Esophagus squamous epithelium (tissue), 4 donors: ENCODE measurements around the gene C3orf70.

ENCODE experiments used
- CTCF ChIP-seq, 6 experiments: fragments of 450-650 bp in 4 of 6; fragments of 200-600 bp in 2 of 6; sonication (generic) in 2 of 6; IDR thresholded peaks; one replicate each; pipeline ENCODE4 v1.5.1; 2016 to 2019; ENCODE audit warnings: antibody characterized with exemption in 6 of 6, mild to moderate bottlenecking in 4 of 6, moderate library complexity in 4 of 6
- POLR2A ChIP-seq, 4 donors: fragments of 450-650 bp; IDR thresholded peaks; one replicate each; pipeline ENCODE4 v1.6.1; 2017; ENCODE audit warnings: antibody characterized with exemption in 4 of 4, mild to moderate bottlenecking in 4 of 4, moderate library complexity in 3 of 4

GRCh38 chr3:185152410-185153170 lies at the start of gene C3orf70:
- no peak for TF ChIP-seq CTCF (IDR thresholded peaks at IDR 0.05)
- peak in 1 of 4 donors; percentile 28 for TF ChIP-seq POLR2A (IDR thresholded peaks at IDR 0.05)
